Gastrocnemius medialis (tissue), 4 donors: ENCODE results near the gene GMPPA.

Source experiments
- POLR2A ChIP-seq, 2 donors: fragments of 450-650 bp; IDR thresholded peaks; one replicate each; pipeline ENCODE4 v1.6.1; 2017; ENCODE audit warnings: antibody characterized with exemption in 2 of 2, mild to moderate bottlenecking in 2 of 2, moderate library complexity in 2 of 2
- TF ChIP-seq, protein P1 (sequence below), 5 experiments: fragments of 450-650 bp in 3 of 5; fragments of 200-600 bp in 2 of 5; sonication (generic) in 2 of 5; IDR thresholded peaks in 4 of 5; conservative IDR thresholded peaks in 1 of 5; 1 replicate in 4 of 5; 2 replicates in 1 of 5; pipeline ENCODE4 v1.5.1; 2016 to 2019; ENCODE audit warnings: antibody characterized with exemption in 5 of 5, mild to moderate bottlenecking in 3 of 5, moderate library complexity in 3 of 5

- no peak for TF ChIP-seq POLR2A (IDR thresholded peaks at IDR 0.05)
- TF ChIP-seq, protein P1, sequence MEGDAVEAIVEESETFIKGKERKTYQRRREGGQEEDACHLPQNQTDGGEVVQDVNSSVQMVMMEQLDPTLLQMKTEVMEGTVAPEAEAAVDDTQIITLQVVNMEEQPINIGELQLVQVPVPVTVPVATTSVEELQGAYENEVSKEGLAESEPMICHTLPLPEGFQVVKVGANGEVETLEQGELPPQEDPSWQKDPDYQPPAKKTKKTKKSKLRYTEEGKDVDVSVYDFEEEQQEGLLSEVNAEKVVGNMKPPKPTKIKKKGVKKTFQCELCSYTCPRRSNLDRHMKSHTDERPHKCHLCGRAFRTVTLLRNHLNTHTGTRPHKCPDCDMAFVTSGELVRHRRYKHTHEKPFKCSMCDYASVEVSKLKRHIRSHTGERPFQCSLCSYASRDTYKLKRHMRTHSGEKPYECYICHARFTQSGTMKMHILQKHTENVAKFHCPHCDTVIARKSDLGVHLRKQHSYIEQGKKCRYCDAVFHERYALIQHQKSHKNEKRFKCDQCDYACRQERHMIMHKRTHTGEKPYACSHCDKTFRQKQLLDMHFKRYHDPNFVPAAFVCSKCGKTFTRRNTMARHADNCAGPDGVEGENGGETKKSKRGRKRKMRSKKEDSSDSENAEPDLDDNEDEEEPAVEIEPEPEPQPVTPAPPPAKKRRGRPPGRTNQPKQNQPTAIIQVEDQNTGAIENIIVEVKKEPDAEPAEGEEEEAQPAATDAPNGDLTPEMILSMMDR (IDR thresholded peaks at IDR 0.05 in 4 of 5, conservative IDR thresholded peaks at IDR 0.05 in 1 of 5): no peak
These were observed 864 bp downstream of the GMPPA start for GRCh38 chr2:219499555-219499954.
